Ovary (tissue), 3 donors: ENCODE measurements around the gene CERKL.

Source experiments
- EP300 ChIP-seq: sonication (generic); formaldehyde crosslinking; IDR thresholded peaks from one replicate; pipeline ENCODE4 v1.6.1; 2017; ENCODE audit warnings: antibody characterized with exemption
- TF ChIP-seq, protein P1 (sequence below), 3 donors: fragments of 450-650 bp in 2 of 3; fragments of 200-600 bp in 1 of 3; IDR thresholded peaks; one replicate each; pipeline versions ENCODE4 v1.5.1 to v1.8.0; 2016 to 2022; ENCODE audit warnings: antibody characterized with exemption in 3 of 3, mild to moderate bottlenecking in 1 of 3
- donor health status: DM: no; HTN: no; CAD: no.

DNA sequence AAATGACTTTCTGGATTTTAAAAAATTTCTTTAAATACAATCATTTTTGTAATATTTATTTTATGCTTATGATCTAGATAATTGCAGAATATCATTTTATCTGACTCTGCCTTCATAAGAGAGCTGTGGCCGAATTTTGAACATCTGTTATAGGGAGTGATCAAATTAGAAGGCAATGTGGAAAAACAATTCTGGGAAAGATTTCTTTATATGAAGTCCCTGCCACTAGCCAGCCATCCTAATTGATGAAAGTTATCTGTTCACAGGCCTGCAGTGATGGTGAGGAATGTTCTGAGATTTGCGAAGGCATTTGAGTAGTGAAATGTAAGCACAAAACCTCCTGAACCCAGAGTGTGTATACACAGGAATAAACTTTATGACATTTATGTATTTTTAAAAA is 120.2 kb downstream of the CERKL start:
- TF ChIP-seq, protein P1, sequence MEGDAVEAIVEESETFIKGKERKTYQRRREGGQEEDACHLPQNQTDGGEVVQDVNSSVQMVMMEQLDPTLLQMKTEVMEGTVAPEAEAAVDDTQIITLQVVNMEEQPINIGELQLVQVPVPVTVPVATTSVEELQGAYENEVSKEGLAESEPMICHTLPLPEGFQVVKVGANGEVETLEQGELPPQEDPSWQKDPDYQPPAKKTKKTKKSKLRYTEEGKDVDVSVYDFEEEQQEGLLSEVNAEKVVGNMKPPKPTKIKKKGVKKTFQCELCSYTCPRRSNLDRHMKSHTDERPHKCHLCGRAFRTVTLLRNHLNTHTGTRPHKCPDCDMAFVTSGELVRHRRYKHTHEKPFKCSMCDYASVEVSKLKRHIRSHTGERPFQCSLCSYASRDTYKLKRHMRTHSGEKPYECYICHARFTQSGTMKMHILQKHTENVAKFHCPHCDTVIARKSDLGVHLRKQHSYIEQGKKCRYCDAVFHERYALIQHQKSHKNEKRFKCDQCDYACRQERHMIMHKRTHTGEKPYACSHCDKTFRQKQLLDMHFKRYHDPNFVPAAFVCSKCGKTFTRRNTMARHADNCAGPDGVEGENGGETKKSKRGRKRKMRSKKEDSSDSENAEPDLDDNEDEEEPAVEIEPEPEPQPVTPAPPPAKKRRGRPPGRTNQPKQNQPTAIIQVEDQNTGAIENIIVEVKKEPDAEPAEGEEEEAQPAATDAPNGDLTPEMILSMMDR (IDR thresholded peaks at IDR 0.05), result no peak
- TF ChIP-seq EP300, result no peak
